Central memory CD8-positive, alpha-beta T cell (primary cell): ENCODE data around the gene TLR8.
A peak's percentile ranks its signal among the peaks of the same experiment; 100 is the strongest.
"Not testable (repeated sequence)": the region's sequence is repeated elsewhere in the genome, so short reads cannot be mapped to it uniquely, and the experiment has no call there.

Experiments used
- ATAC-seq: fragments of 150-1000 bp; cut with Tn5 transposase; replicated peaks from 2 replicates; pipeline ENCODE4 v1.10.0; 2022; ENCODE audit warnings: mild to moderate bottlenecking, moderate FRiP score, moderate number of reproducible peaks; ENCODE audit not compliant: poor library complexity, severe bottlenecking; ENCODE audit errors: extremely low read depth
- DNase-seq, 2 donors: peaks; one replicate each; pipeline ENCODE4 v3.0.0; 2021; ENCODE audit warnings: low spot score in 2 of 2
- H3K27ac Mint-ChIP-seq: one replicate; pipeline ENCODE4 v1.8.0; 2022; ENCODE audit warnings: low read depth, mild to moderate bottlenecking, moderate library complexity, mixed read lengths
- H3K27me3 Mint-ChIP-seq: one replicate; pipeline ENCODE4 v1.8.0; 2022; ENCODE audit warnings: mixed read lengths
- H3K36me3 Mint-ChIP-seq: one replicate; pipeline ENCODE4 v1.8.0; 2022; ENCODE audit warnings: mild to moderate bottlenecking, moderate library complexity, mixed read lengths; ENCODE audit not compliant: insufficient read depth
- H3K4me1 Mint-ChIP-seq: one replicate; pipeline ENCODE4 v1.8.0; 2022; ENCODE audit warnings: mixed read lengths
- H3K4me3 Mint-ChIP-seq: one replicate; pipeline ENCODE4 v1.8.0; 2022; ENCODE audit warnings: mild to moderate bottlenecking, moderate library complexity, mixed read lengths
- H3K9me3 Mint-ChIP-seq: one replicate; pipeline ENCODE4 v1.8.0; 2022; ENCODE audit warnings: mixed read lengths

The TLR8 gene

GRCh38 chrX:12936947-12937346 lies 30.5 kb downstream of the TLR8 start:
- Mint-ChIP-seq H3K4me3 (no peak overlapping the region), H3K36me3 (no peaks in the 10 kb centered on the region), H3K9me3 (no peaks in the 10 kb centered on the region), H3K27ac (no peak overlapping the region), H3K4me1 (no peaks in the 10 kb centered on the region), H3K27me3 (no peaks in the 10 kb centered on the region)
- ATAC-seq (no peak), DNase-seq (no peak)

GRCh38 chrX:12940471-12940870 lies 34.1 kb downstream of the TLR8 start:
- H3K4me3 Mint-ChIP-seq, H3K9me3 Mint-ChIP-seq, H3K4me1 Mint-ChIP-seq, DNase-seq, H3K36me3 Mint-ChIP-seq, H3K27ac Mint-ChIP-seq, ATAC-seq, H3K27me3 Mint-ChIP-seq: not testable (repeated sequence)

DNA sequence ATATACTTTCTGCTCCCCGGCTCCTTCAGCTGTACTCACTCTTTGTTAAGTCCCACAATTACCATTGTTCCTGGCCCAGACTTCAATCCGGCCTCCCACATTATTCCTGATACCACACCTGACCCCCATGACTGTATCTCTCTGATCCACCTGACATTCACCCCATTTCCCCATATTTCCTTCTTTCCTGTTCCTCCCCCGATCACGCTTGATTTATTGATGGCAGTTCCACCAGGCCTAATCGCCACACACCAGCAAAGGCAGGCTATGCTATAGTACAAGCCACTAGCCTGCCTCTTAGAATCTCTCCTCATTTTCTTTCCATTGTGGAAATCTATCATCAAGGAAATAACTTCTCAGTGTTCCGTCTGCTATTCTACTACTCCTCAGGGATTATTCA lies 37.2 kb downstream of the TLR8 start:
- not testable (repeated sequence) for H3K9me3 Mint-ChIP-seq, H3K27ac Mint-ChIP-seq, H3K4me1 Mint-ChIP-seq, DNase-seq, H3K4me3 Mint-ChIP-seq, H3K27me3 Mint-ChIP-seq, H3K36me3 Mint-ChIP-seq, ATAC-seq

DNA sequence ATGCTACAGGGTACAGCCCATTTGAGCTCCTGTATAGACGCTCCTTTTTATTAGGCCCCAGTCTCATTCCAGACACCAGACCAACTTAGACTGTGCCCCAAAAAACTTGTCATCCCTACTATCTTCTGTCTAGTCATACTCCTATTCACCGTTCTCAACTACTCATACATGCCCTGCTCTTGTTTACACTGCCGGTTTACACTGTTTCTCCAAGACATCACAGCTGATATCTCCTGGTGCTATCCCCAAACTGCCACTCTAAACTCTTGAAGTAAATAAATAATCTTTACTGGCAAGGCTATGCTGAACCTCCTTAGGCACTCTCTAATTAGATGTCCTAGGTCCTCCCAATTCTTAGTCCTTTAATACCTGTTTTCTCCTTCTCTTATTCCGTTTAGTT lies 38.0 kb downstream of the TLR8 start:
- DNase-seq, ATAC-seq, H3K4me3 Mint-ChIP-seq, H3K27me3 Mint-ChIP-seq, H3K36me3 Mint-ChIP-seq, H3K9me3 Mint-ChIP-seq: not testable (repeated sequence)
- peak overlapping the region; percentile 55 for H3K27ac Mint-ChIP-seq
- peaks cover 11% of the 10 kb centered on the region for H3K4me1 Mint-ChIP-seq

- Mint-ChIP-seq H3K4me1 (peaks cover 20% of the 10 kb centered on the region), H3K27me3 (no peaks in the 10 kb centered on the region), H3K36me3 (peaks cover 10% of the 10 kb centered on the region), H3K4me3 (no peak overlapping the region), H3K9me3 (no peaks in the 10 kb centered on the region), H3K27ac (no peak overlapping the region)
- DNase-seq (no peak), ATAC-seq (no peak)
These were observed 39.1 kb downstream of the TLR8 start for GRCh38 chrX:12945494-12945893.

- Mint-ChIP-seq H3K4me1 (peaks cover 28% of the 10 kb centered on the region), H3K27ac (no peak overlapping the region), H3K4me3 (no peak overlapping the region), H3K27me3 (no peaks in the 10 kb centered on the region), H3K9me3 (no peaks in the 10 kb centered on the region), H3K36me3 (peaks cover 12% of the 10 kb centered on the region)
- DNase-seq (no peak), ATAC-seq (no peak)
These were observed 40.0 kb downstream of the TLR8 start for GRCh38 chrX:12946406-12946805.

- ATAC-seq, result no peak
- peak; percentile 65 to 67 for DNase-seq
These were observed 40.6 kb downstream of the TLR8 start for GRCh38 chrX:12946838-12947544.

GRCh38 chrX:12947545-12948235 lies 41.3 kb downstream of the TLR8 start:
- DNase-seq (no peak), ATAC-seq (no peak)
- Mint-ChIP-seq H3K4me1 (peaks cover 33% of the 10 kb centered on the region), H3K27me3 (no peaks in the 10 kb centered on the region), H3K36me3 (peaks cover 15% of the 10 kb centered on the region), H3K4me3 (peak overlapping the region; percentile 13), H3K9me3 (no peaks in the 10 kb centered on the region), H3K27ac (peak overlapping the region; percentile 10)

More at GRCh38 chrX:12946838-12947544, 40.6 kb downstream of the TLR8 start:
- no peaks in the 10 kb centered on the region for H3K9me3 Mint-ChIP-seq
- peaks cover 28% of the 10 kb centered on the region for H3K4me1 Mint-ChIP-seq
- H3K27ac Mint-ChIP-seq, result peak overlapping the region; percentile 10
- peak overlapping the region; percentile 13 for H3K4me3 Mint-ChIP-seq
- H3K36me3 Mint-ChIP-seq, result peaks cover 12% of the 10 kb centered on the region
- H3K27me3 Mint-ChIP-seq, result no peaks in the 10 kb centered on the region

- H3K4me1 Mint-ChIP-seq, result peaks cover 37% of the 10 kb centered on the region
- H3K36me3 Mint-ChIP-seq, result peaks cover 15% of the 10 kb centered on the region
- H3K9me3 Mint-ChIP-seq, result no peaks in the 10 kb centered on the region
- H3K27ac Mint-ChIP-seq, result peak overlapping the region; percentile 10
- H3K27me3 Mint-ChIP-seq, result no peaks in the 10 kb centered on the region
- no peak for ATAC-seq
- DNase-seq, result no peak
- H3K4me3 Mint-ChIP-seq, result no peak overlapping the region
These were observed 42.1 kb downstream of the TLR8 start for GRCh38 chrX:12948495-12948894.

DNA sequence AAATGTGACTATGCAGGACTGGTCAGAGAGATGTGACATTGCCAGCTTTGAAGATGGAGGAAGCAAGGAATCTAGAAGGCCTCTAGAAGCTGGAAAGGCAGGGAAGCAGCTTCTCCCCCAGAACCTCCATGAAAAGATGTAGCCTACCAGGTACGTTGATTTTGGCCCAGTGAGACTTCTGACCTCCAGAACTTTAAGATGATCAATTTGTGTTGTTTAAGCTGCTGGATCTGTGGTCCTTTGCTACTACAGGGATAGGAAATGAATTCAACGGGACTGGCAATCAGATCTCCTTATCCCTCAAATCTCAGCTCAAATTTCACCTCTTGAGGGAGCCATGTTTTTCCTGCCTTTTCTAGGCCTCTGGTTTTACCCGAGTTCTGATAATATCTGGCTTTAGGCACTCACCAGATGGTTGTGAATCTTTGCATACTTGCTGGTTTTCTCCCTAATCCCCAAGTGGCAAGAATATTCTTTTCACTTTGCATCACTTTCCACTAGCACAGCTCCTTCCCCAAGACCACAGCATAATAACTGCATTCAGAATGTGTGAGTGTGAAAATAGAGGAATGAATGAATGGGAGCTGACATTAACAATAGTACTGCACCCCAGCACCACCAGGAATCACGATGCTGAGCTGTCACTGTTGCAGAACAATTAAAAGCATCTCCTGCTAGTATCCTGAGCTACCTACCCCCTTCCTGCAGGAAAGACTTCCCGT lies 42.9 kb downstream of the TLR8 start:
- Mint-ChIP-seq H3K9me3 (no peaks in the 10 kb centered on the region), H3K27me3 (no peaks in the 10 kb centered on the region), H3K4me3 (peak overlapping the region; percentile 76), H3K4me1 (peaks cover 37% of the 10 kb centered on the region), H3K36me3 (peaks cover 15% of the 10 kb centered on the region), H3K27ac (peak overlapping the region; percentile 98)
- ATAC-seq (no peak), DNase-seq (no peak)

GRCh38 chrX:12949927-12950656 lies 43.7 kb downstream of the TLR8 start:
- ATAC-seq (peak; percentile 74), DNase-seq (peak; percentile 52 to 78)
- H3K27ac Mint-ChIP-seq, result peak overlapping the region; percentile 98
- peaks cover 44% of the 10 kb centered on the region for H3K4me1 Mint-ChIP-seq
- H3K4me3 Mint-ChIP-seq, result peak overlapping the region; percentile 76
- no peaks in the 10 kb centered on the region for H3K27me3 Mint-ChIP-seq
- no peaks in the 10 kb centered on the region for H3K9me3 Mint-ChIP-seq
- peaks cover 16% of the 10 kb centered on the region for H3K36me3 Mint-ChIP-seq

GRCh38 chrX:12950851-12951594 lies 44.6 kb downstream of the TLR8 start:
- no peaks in the 10 kb centered on the region for H3K9me3 Mint-ChIP-seq
- H3K4me3 Mint-ChIP-seq, result peak overlapping the region; percentile 76
- DNase-seq (peak; percentile 36 to 66), ATAC-seq (peak; percentile 78)
- H3K27ac Mint-ChIP-seq, result peak overlapping the region; percentile 98
- H3K27me3 Mint-ChIP-seq, result no peaks in the 10 kb centered on the region
- peaks cover 51% of the 10 kb centered on the region for H3K4me1 Mint-ChIP-seq
- H3K36me3 Mint-ChIP-seq, result peaks cover 20% of the 10 kb centered on the region
